CD4-positive, alpha-beta T cell treated with Interleukin-6 for 4 hours (primary cell): ENCODE data around the gene CHKB.
A peak's percentile ranks its signal among the peaks of the same experiment; 100 is the strongest.

Source experiments
- DNase-seq: peaks from one replicate; pipeline ENCODE4 v3.0.0-alpha.2; 2020; ENCODE audit warnings: mixed read lengths

Gene CHKB

DNA sequence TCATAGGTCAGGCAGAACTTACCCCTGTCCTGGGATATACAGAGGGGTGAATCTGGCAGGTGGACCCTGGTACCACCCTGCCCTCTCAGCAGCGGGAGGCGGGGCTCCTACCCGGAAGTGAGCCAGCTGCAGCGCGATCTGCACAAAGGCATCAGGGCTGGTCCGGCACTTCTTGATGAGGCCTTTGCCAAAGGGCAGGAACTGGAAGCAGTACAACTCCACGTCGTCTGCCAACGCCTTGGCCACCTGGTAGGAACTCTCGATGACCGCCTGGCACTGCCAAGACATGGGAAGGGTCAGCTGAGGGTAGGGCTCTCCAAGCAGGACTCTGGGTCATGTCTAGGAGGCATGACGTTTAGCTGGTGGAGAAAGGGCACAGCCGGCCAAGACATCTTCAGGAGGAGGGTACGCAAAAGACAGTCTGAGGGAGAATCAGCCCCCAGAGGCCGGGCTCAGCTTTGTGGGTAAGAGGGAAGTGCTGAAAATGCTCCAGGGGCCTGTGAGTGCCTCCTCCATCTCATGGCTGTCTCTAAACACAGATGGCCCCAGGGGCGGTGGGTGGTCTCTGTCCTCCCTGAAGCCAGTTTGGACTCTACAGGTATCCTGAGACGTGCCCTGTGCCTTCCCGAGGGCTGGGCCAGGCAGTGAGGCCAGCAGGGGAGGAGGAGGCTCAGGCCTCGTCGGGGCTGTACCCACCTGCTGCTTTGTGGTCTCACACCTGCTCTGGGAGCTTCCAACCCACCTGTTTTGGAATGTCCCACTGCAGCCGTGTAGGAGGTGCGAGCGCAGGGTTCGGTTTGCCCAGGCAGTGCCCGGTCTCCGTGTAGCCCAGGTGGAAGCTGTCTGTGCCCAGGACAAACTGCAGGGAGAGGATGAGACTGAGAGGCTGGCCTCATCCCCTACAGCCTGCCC lies 11.1 kb downstream of the CHKB start:
- no peak for DNase-seq

GRCh38 chr22:50570861-50571260 lies 11.8 kb downstream of the CHKB start:
- DNase-seq: no peak

DNA sequence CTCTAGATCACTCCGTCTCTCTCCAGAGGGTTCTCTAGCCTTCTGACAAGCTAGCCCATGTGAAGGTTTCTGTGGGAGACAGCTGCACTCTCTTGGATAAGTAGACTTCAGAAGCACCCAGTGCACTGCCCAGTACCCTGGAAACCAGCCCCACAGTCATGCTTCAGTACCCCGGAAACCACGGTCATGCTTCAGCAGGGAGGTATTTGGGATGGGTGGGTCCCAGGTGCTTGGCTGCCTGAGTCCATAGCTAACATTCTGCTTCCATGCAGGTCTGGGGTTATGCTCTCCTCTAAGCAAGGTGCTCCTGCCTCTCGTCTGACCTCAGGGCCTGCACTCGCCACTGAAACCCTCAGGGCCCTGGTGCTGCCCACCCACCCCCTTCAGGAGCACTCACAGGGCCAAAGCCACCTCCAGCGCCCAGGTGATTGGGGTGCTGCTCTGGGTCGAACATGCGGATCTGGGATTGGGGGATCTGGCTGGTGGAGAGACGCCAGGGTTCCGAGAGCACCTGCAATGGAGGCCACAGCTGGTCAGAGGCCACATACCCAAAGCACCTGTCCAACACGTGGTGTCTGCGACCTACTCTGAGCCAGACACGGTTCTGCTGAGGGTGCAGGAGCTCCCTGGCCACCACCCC lies 12.6 kb downstream of the CHKB start:
- no peak for DNase-seq

DNA sequence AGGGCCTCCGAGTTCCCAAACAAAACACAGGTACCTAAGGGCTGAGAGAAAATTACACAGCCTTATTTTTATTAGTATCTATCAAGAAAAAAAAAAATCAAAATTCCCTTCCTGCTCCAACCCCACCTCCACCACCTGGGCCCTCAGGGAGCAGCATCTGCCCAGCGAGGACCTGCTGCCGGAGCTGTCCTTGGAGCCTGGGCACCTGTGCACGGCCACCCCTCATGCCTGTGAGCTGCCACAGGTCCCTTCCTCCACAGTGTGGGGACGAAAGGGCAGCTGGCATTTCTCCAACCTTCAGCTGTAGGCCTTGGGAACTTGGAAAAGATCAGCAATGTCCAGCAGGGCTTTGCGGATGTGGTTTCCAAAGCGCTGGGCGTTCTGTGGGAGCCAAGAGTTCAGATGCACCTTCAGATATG lies 13.6 kb downstream of the CHKB start:
- no peak for DNase-seq

- DNase-seq: no peak
These were observed 14.0 kb downstream of the CHKB start for GRCh38 chr22:50568626-50569025.

DNA sequence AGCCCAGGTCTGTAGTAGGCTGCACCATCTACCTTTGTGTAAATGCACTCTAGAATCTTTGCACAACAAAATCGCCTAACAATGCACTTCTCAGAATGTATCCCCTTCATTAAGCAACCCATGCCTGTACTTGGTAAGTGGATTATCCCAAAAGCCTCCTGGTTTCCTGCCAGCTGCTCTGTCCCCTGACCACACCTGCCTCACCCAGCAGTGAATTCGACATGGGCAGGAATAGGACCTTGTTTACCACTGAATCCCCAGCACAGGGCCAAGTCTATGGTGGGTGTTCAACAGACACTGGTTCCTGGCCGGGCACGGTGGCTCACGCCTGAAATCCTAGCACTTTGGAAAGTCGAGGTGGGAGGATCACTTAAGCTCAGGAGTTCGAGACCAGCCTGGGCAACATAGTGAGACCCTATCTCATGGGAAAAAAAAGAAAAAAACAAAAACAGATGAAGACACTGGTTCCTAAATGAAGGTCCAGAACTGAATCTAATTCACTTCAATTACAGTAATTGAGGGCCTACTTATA lies 14.9 kb downstream of the CHKB start:
- DNase-seq: no peak

GRCh38 chr22:50564289-50564688 lies 18.4 kb downstream of the CHKB start:
- no peak for DNase-seq

- DNase-seq: no peak
These were observed 19.1 kb downstream of the CHKB start for GRCh38 chr22:50563413-50564160.

- peak; percentile 98 for DNase-seq
These were observed 19.9 kb downstream of the CHKB start, which contains the start of gene SYCE3 for GRCh38 chr22:50562523-50563412. SYCE3 (minus strand) TSS chr22:50562919; CDS start chr22:50556405, 6,514 bp downstream.

DNA sequence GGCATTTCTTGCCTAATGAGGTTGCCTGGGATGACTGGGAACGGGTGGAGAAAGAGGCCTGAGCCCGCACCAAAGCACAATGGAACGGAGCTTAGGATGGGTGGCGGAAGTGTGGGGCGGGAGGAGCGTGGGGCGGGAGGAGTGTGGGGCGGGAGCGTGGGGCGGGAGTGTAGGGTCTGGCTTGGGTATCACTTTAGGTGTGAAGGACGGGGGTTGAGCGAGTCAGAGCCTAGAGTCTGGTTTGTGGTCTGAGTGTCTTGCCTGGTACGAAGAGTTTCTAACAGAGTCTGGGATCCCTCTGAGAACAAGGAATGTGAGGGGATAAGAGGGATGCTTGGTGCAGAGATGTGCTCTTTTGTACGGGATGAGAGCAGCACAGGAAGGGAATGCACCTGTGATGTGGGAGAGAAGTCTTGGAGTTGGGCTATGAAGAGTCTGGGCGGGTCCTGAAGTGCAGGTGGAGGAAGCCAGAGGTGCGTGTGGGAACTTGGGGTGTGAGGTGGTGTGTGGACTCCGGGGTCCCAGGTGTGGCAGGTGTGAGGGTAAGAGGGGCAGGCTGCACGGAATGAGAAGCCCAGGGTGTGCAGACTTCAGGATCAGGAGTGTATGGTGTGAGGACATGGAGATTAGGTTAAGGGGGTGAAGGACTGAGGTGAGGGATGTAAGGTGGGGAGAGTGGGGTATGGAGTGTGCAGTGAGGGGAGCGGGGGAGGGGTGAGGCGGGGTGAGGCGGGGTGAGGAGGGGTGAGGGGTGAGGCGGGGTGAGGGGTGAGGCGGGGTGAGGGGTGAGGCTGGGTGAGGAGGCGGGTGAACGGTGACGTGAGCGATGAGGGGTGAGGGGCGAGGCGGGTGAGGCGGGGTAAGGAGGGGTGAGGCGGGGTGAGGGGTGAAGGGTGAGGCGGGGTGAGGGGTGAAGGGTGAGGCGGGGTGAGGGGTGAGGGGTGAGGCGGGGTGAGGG lies 21.0 kb downstream of the CHKB start:
- DNase-seq: no peak

DNA sequence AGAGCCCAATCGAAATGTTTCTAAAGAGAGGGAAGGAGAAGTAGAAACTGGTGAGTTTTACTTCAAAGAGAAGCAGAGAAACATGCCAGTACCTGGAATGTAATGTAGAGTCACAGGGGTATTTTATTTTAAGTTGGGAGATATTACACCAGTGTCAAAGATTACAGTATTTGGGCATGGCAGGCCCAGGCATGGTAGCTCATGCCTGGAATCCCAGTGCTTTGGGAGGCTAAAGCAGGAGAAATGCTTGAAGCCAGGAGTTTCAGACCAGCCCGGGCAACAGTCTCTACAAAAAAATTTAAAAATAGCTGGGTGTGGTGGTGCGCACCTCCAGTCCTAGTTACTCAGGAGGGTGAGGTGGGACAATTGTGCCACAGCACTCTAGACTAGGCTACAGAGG lies 22.6 kb downstream of the CHKB start:
- DNase-seq: no peak

- DNase-seq: no peak
These were observed 25.9 kb downstream of the CHKB start for GRCh38 chr22:50556703-50557102.

GRCh38 chr22:50553310-50553709 lies 29.3 kb downstream of the CHKB start:
- no peak for DNase-seq

DNA sequence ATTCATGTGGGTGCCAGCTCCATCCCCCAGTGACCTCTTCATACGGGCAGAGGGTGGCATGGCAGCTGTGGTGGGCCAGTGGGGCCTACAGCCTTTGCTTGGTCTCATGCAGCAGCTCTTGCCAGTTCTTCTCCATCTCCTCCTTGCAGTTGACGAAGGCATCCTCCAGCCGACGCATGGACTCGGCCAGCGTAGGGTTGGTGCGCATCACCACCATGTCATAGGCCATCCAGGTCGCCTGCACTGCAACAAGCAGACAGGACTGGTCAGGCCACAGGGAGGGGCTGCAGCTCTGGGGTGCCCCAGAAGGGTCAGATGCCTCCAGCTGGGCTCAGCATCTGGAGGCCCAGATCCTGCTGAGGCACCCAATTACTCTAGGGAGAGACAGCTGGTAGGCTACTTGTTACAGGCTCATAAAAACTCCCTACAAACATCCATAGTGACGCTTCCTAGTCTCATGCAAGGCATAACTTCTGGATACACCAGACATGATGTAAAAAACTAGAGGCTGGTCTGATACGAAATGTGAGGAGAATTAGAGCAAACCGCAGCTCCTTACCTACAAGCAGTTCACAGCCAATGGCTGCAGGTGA lies 31.4 kb downstream of the CHKB start:
- no peak for DNase-seq

GRCh38 chr22:50550395-50550794 lies 32.3 kb downstream of the CHKB start:
- DNase-seq: no peak

- DNase-seq: no peak
These were observed 33.5 kb downstream of the CHKB start for GRCh38 chr22:50548921-50549790.

GRCh38 chr22:50548040-50548920 lies 34.4 kb downstream of the CHKB start:
- peak; percentile 77 for DNase-seq

GRCh38 chr22:50547263-50547985 lies 35.2 kb downstream of the CHKB start:
- no peak for DNase-seq
